Stimulated activated CD8-positive, alpha-beta memory T cell treated with anti-CD3 and anti-CD28 coated beads, Interleukin-15, amount 100 ng/mL, for 24 hours (primary cell): ENCODE results near the gene TRIM52.
A peak's percentile ranks its signal among the peaks of the same experiment; 100 is the strongest.
"Not testable (repeated sequence)": the region's sequence is repeated elsewhere in the genome, so short reads cannot be mapped to it uniquely, and the experiment has no call there.

ENCODE experiments used
- DNase-seq: peaks from one replicate; pipeline ENCODE4 v3.0.0-alpha.2; 2020; ENCODE audit warnings: low read depth

The TRIM52 gene

DNA sequence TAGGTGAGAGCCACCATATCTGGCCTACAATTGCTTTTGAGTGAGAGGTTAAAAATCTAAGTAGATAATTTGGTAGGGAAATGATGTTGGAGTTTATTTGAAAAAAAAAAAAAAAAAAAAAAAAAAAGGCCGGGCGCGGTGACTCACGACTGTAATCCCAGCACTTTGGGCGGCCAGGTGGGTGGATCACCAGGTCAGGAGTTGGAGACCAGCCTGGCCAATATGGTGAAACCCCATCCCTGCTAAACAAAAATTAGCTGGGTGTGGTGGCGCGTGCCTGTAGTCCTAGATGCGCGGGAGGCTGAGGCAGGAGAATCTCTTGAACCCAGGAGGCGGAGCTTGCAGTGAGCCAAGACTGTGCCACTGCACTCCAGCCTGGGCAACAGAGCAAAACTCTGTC, 46.7 kb downstream of the TRIM52 start:
- not testable (repeated sequence) for DNase-seq

DNA sequence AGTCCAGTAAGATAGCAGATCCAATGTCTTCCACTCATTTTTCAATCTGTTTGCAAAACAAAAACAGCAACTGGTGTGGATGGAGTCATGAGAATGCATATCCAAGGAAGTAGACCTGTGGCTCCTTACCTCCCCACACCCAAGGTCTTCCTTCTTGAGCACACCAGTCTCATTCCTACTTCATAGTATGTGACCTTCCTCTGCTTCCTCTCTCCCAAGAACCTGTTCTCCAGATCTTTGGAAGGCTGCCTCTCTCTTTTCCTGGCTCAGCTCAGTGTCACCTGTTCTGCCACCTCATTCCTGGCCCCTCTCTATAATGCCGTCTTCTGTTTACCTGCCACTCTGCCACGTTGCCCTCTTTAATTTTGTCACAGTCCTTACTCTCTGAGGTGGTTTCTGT, 48.0 kb downstream of the TRIM52 start:
- no peak for DNase-seq

GRCh38 chr5:181212080-181212479, 48.9 kb downstream of the TRIM52 start:
- no peak for DNase-seq

DNA sequence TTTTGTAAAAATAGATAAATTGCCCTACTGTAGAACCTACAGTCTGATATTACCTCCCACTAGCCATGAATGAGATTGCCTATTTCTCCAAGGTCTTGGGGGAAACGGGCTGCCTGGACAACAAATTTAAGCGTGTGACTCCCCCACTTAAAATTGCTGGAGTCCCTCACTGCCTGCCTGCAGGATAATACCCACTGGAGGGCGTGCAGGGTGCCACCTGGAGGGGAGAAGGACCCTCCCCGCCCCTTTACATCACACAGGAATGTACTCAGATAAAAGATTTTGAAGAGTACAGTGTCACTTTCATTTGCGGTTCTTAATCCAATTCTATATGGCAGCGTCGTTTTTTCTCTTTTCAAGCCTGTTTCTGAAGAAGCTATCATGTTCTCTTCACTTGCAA, 49.7 kb downstream of the TRIM52 start:
- DNase-seq: no peak

DNA sequence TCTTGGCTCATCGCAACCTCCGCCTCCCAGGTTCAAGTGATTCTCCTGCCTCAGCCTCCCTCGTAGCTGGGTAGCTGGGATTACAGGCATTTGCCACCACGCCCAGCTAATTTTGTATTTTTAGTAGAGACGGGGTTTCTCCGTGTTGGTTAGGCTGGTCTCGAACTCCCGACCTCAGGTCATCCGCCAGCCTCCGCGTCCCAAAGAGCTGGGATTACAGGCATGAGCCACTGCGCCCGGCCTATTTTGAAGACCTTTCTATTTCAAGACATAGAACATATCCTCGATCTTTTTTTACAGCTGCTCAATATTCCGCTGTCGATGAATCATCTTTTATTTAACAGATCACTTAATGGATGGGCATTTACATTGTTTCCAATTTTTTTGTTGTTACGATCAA, 50.2 kb downstream of the TRIM52 start:
- not testable (repeated sequence) for DNase-seq

GRCh38 chr5:181210148-181210547, 50.8 kb downstream of the TRIM52 start:
- not testable (repeated sequence) for DNase-seq

- DNase-seq: not testable (repeated sequence)
These were observed 51.9 kb downstream of the TRIM52 start for GRCh38 chr5:181209006-181209405.

DNA sequence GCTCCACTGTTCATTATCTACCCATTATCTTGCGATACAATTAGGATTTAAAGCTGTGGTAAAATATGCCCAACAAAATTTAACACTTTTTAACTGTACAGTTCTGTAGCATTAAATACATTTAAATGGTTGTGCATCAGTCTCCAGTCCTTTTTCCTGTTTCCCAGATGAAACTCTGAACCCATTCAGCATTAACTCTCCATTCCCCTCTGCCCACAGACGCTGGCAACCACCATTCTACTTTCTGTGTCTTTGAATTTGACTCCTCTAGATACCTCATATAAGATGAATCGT, 53.0 kb downstream of the TRIM52 start:
- no peak for DNase-seq

GRCh38 chr5:181207214-181207959, 53.6 kb downstream of the TRIM52 start:
- DNase-seq: peak; percentile 87

- no peak for DNase-seq
These were observed 54.9 kb downstream of the TRIM52 start for GRCh38 chr5:181205761-181206649.
